Transverse colon (tissue), 4 donors: ENCODE data around the gene SET. TPM values are rescaled to one million over a fixed set of nuclear protein-coding genes. Genes with fewer than 3 reads are reported as not detected.

Experiments used
- DNase-seq: peaks from one replicate; pipeline ENCODE4 v3.0.0-alpha.2; 2019
- H3K27ac ChIP-seq, 4 donors: fragments of 200-600 bp; sonication (generic); 2 replicates each; pipeline ENCODE4 v1.5.1; 2016 to 2018; ENCODE audit warnings: inconsistent platforms in 4 of 4
- H3K27me3 ChIP-seq: fragments of 200-600 bp; sonication (generic); 2 replicates; pipeline ENCODE4 v1.5.1; 2017; ENCODE audit warnings: inconsistent platforms
- H3K36me3 ChIP-seq, 4 donors: fragments of 200-600 bp; sonication (generic); 2 replicates each; pipeline ENCODE4 v1.5.1; 2017 to 2019; ENCODE audit warnings: inconsistent platforms in 4 of 4
- H3K4me1 ChIP-seq, 4 donors: fragments of 200-600 bp; sonication (generic); 2 replicates each; pipeline ENCODE4 v1.5.1; 2017 to 2020; ENCODE audit warnings: inconsistent platforms in 4 of 4
- H3K4me3 ChIP-seq, 4 donors: fragments of 200-600 bp; sonication (generic); 1 replicate in 1 of 4; 2 replicates in 3 of 4; pipeline versions ENCODE4 v1.5.1 to v1.6.1; 2017 to 2019; ENCODE audit warnings: inconsistent platforms in 4 of 4
- H3K9me3 ChIP-seq, 2 donors: fragments of 200-600 bp; sonication (generic); 2 replicates each; pipeline ENCODE4 v1.5.1; 2017 to 2019; ENCODE audit warnings: inconsistent platforms in 2 of 2
- CTCF ChIP-seq, 5 experiments: fragments of 200-600 bp in 3 of 5; fragments of 450-650 bp in 2 of 5; sonication (generic) in 3 of 5; IDR thresholded peaks; 1 replicate in 2 of 5; 2 replicates in 3 of 5; pipeline ENCODE4 v1.5.1; 2016 to 2017; ENCODE audit warnings: antibody characterized with exemption in 5 of 5, inconsistent platforms in 3 of 5, mild to moderate bottlenecking in 2 of 5, moderate library complexity in 1 of 5
- EP300 ChIP-seq: sonication (generic); formaldehyde crosslinking; IDR thresholded peaks from one replicate; pipeline ENCODE4 v1.6.1; 2017; ENCODE audit warnings: antibody characterized with exemption, low read depth
- POLR2A ChIP-seq: fragments of 450-650 bp; IDR thresholded peaks from one replicate; pipeline ENCODE4 v1.6.1; 2016; ENCODE audit warnings: antibody characterized with exemption, mild to moderate bottlenecking, moderate library complexity
- POLR2AphosphoS5 ChIP-seq, 3 donors: sonication (generic); formaldehyde crosslinking; IDR thresholded peaks; one replicate each; pipeline ENCODE4 v1.6.1; 2016; ENCODE audit warnings: antibody characterized with exemption in 3 of 3
- WGBS, 2 donors: methylation state at CpG; one replicate each; pipeline ENCODE4 v1.1.5; 2018; ENCODE audit warnings: low coverage in 1 of 2; 5-methylcytosine and 5-hydroxymethylcytosine counted together
- in situ Hi-C, 4 donors: fragments of 200-750 bp; cut with MboI; loops; one replicate each; pipeline versions ENCODE4 v1.15.0 to v1.15.1; 2017; ENCODE audit warnings: low sequenced_read_pairs in 3 of 4, low pct_ligation_motif_present in 1 of 4, low pct_unique_long_range_greater_than_20kb in 1 of 4
- intact Hi-C: fragments of 100-400 bp; cut with DNase I; formaldehyde crosslinking; loops from one replicate; pipeline ENCODE4 v1.15.1; 2023; ENCODE audit warnings: low total_unique reads
- total RNA-seq, 4 donors: library from RNA; depleted of rRNA; stranded (reverse); fragments of >200 nt; gene quantifications; one replicate each; pipeline ENCODE4 v1.1.0, GENCODE V29; 2016

The SET gene
- total RNA-seq, 4 donors from 2014 or later, result 29.2 to 153 (median 64.4) TPM

DNA sequence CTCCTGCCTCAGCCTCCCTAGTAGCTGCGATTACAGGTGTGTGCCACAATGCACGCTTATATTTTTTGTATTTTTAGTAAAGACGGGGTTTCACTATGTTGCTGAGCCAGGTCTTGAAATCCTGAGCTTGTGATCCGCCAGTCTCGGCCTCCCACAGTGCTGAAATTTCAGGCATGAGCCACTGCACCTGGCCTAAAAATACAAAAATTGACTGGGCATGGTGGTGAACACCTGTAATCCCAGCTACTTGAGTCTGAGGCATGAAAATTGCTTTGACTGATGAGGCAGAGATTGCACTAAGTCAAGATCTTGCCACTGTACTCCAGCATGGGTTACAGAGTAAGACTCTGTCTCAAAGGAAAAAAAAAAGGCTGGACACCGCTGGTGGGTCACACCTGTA lies 19.2 kb upstream of the SET start:
- intact Hi-C loops, result no loop called here
- H3K27me3 ChIP-seq, result no peaks in the 10 kb centered on the region
- H3K27ac ChIP-seq, result no peak overlapping the region
- no peak overlapping the region for H3K4me3 ChIP-seq
- no peaks in the 10 kb centered on the region for H3K36me3 ChIP-seq
- no peaks in the 10 kb centered on the region for H3K9me3 ChIP-seq
- 93 to 100% methylated on average over 3 to 6 of the region's 6 CpGs for WGBS, 2 donors
- in situ Hi-C loops, result no loop called here
- TF ChIP-seq POLR2AphosphoS5 (IDR thresholded peaks at IDR 0.05), result no peak
- no peak for TF ChIP-seq POLR2A
- TF ChIP-seq CTCF (IDR thresholded peaks at IDR 0.05), result no peak
- TF ChIP-seq EP300, result no peak
- no peak for DNase-seq
- no peaks in the 10 kb centered on the region for H3K4me1 ChIP-seq

DNA sequence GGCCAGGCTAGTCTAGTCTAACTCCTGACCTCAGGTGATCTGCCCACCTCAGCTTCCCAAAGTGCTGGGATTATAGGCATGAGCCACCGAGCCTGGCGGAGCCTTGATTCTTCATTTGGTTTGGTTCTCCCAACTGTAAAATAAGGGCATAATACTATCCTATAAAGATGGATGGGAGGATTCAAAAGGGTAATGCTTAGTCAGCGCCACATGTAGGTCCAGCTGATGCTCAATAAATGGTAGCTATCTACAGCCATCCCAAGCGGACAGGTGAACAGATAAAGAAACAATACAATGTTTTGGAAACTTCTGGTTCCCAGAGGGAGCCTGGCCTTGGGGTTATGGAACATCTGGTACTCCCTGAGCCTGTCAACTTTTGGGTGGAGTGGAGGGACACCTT lies 13.6 kb upstream of the SET start:
- no peak for DNase-seq
- H3K27me3 ChIP-seq, result no peaks in the 10 kb centered on the region
- H3K4me3 ChIP-seq, result no peak overlapping the region
- H3K9me3 ChIP-seq, result no peaks in the 10 kb centered on the region
- in situ Hi-C loops, result no loop called here
- intact Hi-C loops, result no loop called here
- H3K36me3 ChIP-seq, result no peaks in the 10 kb centered on the region
- H3K27ac ChIP-seq, result no peak overlapping the region
- no peak for TF ChIP-seq POLR2AphosphoS5 (IDR thresholded peaks at IDR 0.05)
- TF ChIP-seq EP300, result no peak
- TF ChIP-seq CTCF (IDR thresholded peaks at IDR 0.05), result no peak
- TF ChIP-seq POLR2A, result no peak
- no peaks in the 10 kb centered on the region for H3K4me1 ChIP-seq
- 93 to 95% methylated on average over 4 of the region's 4 CpGs for WGBS, 2 donors

- H3K36me3 ChIP-seq, result no peaks in the 10 kb centered on the region
- no peak for DNase-seq
- in situ Hi-C loops (no loop called here), intact Hi-C loops (no loop called here)
- H3K27me3 ChIP-seq, result no peaks in the 10 kb centered on the region
- WGBS, 2 donors, result 87 to 89% methylated on average over 10 of the region's 10 CpGs
- TF ChIP-seq CTCF (IDR thresholded peaks at IDR 0.05) (no peak), POLR2AphosphoS5 (IDR thresholded peaks at IDR 0.05) (no peak), POLR2A (no peak), EP300 (no peak)
- H3K27ac ChIP-seq, result no peak overlapping the region
- H3K4me1 ChIP-seq, result peaks cover 0 to 5% (median under 1%) of the 10 kb centered on the region in 4 donors
- no peak overlapping the region for H3K4me3 ChIP-seq
- no peaks in the 10 kb centered on the region for H3K9me3 ChIP-seq
These were observed 11.2 kb upstream of the SET start for GRCh38 chr9:128677794-128678193.

DNA sequence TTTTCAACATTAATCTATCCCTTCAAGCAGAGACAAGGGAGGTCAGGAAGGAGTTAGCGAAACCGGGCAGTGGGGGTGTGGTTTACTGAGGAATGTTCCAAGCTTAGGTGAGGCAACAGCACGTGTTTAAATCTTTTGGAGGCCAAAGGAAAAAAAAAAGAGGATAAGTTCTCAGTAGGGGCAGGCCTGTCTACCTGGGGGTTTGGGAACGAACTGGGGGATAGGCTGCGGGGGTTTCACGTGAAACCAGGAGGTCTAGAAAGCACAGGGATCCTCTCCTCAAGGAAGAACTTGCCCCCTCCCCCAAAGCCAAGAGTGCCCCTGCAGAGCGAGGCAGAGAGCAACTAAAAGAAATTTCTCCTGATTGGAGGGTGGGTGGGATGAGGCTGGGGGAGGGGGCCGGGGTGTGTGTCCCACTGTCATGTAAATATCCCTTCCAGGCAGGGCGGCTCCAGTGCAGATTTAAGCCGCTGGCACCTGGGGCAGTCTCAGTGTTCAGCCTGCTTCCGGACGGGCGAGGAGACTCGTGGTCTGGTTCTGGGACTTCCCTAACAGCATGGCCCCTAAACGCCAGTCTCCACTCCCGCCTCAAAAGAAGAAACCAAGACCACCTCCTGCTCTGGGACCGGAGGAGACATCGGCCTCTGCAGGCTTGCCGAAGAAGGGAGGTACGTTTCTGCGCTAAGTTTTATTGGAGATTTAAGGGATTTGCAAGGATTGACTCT lies 5.5 kb upstream of the SET start:
- peak overlapping the region; percentile 87 to 91 (median 90) for H3K27ac ChIP-seq
- no peaks in the 10 kb centered on the region for H3K36me3 ChIP-seq
- H3K4me1 ChIP-seq, result peaks cover 18 to 51% (median 37%) of the 10 kb centered on the region in 4 donors
- no peak for TF ChIP-seq CTCF (IDR thresholded peaks at IDR 0.05)
- TF ChIP-seq POLR2AphosphoS5 (IDR thresholded peaks at IDR 0.05), result peak in 2 of 3 donors; percentile 12 to 34
- TF ChIP-seq EP300, result no peak
- TF ChIP-seq POLR2A, result no peak
- in situ Hi-C loops (no loop called here), intact Hi-C loops (no loop called here)
- 0 to 9% methylated on average over 4 to 21 of the region's 21 CpGs for WGBS, 2 donors
- no peaks in the 10 kb centered on the region for H3K9me3 ChIP-seq
- H3K27me3 ChIP-seq, result no peaks in the 10 kb centered on the region
- H3K4me3 ChIP-seq, result peak overlapping the region; percentile 52 to 66 (median 58)
- DNase-seq, result peak; percentile 77
